HG03139 (cell line): ENCODE results near the gene NIPA2.

Experiments used
- ATAC-seq: cut with Tn5 transposase; IDR thresholded peaks from one replicate; pipeline ENCODE4 v1.9.1; 2021; ENCODE audit not compliant: unreplicated experiment

Gene NIPA2

GRCh38 chr15:22874966-22875365, 36.5 kb downstream of the NIPA2 start:
- no peak for ATAC-seq

DNA sequence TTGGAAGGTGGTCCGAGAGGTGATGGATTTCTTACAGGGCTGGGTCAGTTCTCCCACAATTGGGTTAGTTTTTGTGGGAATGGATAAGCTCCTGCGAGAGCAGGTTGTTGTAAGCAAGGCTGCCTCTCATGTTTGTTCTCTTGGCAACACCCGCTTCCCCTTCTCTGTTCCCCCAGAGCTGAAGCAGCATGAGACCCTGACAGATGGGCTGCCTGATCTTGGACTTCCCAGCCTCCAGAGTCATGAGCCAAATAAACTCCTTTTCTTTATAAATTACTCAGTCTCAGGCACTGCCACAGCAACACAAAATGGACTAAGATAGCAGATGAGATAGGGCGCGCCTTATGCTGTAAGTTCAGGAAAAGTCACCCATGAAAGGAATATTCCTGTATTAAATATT, 38.7 kb downstream of the NIPA2 start:
- no peak for ATAC-seq

DNA sequence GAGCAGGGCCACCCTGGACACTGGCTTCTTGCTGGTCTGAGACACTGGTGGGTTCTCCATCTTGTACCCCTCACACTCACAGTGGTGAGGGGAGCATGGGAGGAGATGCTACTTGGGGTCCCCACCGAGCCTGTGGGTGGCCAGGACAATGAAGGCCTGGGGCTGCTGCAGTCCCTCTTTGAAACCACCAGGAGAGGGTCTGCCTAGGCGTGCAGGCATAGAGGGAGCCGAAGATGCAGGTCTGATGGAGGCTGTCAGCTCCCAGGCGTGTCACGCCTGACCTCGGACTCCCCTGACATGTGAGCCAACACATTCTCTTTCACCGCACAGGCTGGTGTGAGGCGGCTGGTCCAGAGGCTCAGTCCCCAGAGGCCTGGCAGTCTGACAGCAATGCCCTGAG, 39.1 kb downstream of the NIPA2 start:
- ATAC-seq = no peak

DNA sequence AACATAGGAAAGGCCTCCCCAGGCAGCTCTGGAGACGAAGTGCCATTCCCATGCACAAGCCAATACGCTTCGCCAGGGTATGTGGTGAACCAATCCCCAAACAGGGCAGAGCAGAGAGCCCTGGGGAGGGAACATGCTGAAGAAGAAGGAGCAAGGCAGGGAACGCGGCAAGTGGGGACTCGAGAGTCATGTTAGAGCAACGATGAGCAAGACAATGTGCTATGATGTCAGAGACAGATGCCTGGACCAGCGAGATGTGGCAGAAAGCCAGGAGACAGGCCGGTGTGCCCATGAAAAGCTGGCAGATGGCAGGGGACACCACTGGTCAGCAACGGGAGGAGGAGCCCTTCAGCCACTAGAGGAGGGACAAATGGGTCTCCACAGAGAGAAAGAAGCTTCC, 39.6 kb downstream of the NIPA2 start:
- no peak for ATAC-seq

GRCh38 chr15:22880068-22880980, 41.9 kb downstream of the NIPA2 start:
- no peak for ATAC-seq

DNA sequence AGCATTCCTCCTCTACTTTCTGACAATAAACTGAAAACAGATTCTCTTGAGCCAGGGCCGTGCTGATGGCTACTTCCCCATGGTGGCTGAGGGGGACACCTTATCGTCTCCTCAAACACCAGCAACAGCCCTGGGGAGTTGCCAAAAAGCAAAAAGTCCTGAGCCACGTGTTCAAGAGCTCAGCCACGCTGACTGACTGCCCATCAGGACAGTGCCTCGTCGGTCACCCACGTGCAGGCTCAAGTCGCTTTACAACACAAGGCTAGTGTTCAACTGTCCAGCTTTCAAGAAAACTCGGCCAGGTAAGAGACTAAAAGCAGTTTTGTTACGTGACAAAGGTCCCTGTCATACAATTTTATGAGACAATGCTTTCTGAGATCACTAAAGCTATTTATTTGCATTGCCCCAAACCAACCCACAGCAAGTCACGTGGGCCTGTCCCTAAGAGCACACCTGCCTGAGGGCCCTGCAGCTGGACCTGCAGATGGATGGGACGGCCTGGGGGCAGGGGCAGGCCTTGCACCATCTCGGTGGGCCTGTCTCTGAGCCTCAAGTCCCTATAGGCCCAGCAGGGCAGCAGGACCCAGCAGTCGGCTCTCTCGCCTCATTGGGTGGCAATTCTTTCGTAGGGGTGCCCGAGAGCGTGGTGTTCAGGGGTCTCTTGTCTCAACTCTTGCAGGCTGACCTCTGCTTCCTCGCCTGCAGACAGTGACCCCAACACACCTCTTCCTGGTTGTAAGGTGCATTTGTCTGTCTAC, 42.7 kb downstream of the NIPA2 start:
- ATAC-seq = no peak

DNA sequence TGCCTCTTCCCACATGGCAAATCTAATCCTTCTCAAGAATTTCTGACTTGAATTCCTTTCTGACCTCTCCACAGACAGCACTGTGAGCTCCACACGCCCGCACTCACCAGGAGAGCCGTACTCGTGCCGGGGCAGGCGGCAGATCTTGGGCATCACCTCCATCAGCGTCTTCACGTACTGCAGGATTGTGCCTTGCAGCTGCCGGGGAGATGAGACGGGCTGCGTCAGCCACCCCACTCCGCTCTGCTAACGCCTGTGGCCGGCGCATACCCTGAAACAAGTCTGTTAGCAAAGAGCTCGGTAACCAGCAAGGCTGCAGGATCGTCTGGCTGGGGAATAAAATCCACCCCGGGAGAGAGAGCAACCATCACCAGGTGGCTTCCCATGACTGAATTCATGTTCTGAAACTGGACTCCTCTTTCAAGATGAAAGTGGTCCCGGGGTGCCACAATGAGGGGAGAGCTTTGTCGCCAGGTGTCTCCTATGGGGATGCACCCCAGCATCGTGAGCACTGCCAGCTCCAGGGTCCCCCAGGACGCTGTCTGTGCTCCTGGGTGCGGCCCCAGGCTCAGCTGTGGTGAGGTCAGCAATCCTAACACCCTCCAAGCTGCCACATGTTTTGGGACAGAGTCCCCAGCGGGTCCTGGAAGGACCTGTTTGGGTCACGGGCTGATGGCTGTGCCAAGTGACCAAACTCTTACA, 43.4 kb downstream of the NIPA2 start:
- ATAC-seq = no peak

GRCh38 chr15:22883196-22883595, 44.7 kb downstream of the NIPA2 start:
- ATAC-seq = no peak

DNA sequence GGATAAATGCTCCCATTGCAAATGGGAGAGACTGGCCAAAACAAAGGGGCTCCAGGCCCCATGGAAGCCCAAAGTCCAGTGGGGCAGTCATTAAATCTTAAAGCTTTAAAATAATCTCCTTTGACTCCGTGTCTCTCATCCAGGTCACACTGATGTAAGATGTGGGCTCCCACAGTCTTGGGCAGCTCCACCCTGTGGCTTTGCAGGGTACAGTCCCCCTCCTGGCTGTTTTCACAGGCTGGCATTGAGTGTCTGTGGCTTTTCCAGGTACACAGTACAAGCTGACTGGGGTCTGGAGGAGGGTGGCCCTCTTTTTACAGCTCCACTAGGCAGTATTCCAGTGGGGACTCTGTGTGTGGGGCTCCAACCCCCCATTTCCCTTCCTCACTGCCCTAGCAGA, 45.9 kb downstream of the NIPA2 start:
- ATAC-seq = no peak

DNA sequence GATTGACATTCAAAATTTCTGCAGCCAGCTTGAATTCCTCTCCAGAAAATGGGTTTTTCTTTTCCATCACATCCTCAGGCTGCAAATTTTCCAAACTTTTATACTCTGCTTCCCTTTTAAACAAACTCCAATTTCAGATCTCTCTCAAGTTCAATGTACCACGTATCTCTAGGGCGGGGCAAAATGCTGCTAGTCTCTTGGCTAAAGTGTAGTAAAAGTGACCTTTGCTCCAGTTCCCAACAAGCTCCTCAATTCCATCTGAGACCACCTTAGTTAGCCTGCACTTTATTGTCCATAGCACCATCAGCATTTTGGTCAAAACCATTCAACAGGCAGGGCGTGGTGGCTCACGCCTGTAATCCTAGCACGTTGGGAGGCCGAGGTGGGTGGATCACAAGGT, 46.7 kb downstream of the NIPA2 start:
- no peak for ATAC-seq

DNA sequence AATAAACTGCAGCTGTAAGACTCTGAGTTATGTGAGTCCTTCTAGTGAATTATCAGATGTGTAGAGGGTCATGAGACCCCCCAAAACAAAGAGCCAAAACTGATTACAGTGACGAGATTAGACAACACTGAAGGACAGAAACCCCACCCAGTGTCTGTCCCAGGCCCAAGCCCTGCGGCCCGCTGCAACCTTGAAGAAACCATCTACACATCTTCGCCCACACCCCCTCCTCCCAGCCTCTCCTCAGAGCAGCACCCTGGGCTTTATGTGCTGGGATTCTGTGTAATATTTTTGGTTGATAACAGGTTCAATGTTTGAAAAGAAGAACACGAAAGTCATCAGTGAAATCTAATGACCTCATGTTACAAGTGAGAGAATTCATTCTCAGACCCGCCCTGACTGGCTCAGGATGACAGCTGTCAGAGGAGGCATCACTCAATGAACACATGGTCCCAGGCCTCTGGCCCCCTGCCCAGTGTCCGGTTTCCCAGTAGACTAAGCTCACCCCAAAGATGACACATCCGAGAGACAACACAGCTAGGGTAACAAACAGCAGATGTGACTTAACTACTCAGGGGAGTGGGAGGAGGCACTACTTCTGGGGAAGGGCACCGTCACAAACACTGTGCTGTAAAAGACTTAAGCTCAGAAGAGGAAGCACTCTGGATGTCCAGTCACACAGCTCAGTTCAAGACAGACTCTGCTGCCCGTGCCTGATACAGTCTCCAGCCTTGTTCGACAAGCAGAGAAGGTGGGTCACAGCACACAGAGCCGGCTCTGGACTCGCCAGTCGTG, 48.9 kb downstream of the NIPA2 start:
- ATAC-seq = no peak

DNA sequence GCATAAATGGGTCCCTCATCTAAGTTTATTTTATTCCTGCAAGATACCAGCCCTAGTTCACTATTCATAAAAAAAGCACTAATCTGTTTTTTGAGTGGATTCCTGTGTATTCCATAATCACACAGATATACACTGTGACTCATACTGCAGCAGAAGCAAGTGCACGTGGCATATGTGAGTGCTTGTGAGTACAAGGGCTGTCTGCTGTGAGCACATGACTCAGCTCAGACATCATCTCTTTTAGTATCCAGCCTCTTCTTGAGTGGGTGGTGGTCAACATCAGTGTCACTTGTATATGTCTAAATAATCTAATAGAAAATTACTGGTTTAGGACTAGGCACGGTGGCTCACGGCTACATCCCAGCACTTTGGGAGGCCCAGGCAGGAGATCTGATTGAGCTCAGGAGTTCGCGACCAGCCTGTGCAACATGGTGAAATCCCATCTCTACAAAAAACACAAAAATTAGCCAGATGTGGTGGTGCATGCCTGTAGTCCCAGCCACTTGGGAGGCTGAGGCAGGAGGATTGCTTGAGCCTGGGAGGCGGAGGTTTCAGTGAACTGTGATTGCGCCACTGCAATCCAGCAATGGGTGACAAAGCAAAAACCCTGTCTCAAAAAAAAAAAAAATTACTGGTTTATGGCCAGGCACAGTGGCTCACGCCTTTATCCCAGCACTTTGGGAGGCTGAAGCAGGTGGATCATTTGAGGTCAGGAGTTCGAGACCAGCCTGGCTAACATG, 49.8 kb downstream of the NIPA2 start:
- no peak for ATAC-seq

DNA sequence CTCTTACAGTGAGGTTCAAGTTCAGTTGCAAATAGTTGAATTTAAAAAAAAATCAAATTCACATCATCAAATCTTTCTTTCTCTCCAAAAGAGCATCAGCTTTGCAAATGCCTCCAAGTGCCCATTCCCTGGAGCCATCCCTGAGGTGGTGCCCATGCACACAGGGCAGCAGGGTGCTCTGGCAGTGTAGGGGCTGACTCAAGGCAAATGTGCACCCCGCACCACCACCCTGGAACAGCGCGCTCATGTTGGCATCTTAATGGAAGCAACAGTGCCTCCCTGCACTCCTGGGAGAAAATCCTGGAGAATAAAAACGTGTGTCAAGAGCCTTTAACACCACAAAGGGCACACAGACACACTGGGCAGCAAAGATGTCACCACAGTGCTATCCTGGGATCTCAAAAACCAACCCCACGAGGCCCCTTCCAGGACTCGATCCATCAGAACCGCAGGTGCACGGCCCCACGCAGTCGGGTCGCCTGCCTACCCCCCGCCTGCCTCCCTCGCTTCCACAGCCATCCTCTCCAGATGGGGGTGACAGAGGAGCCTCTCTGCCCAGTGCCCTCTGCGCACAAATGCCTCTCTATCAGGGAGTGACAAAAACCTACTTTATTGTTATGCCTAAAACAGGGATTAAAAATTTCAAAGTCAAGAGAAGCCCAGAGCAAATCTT, 50.8 kb downstream of the NIPA2 start:
- no peak for ATAC-seq

- no peak for ATAC-seq
Observed at GRCh38 chr15:22890296-22890695, 51.8 kb downstream of the NIPA2 start.

DNA sequence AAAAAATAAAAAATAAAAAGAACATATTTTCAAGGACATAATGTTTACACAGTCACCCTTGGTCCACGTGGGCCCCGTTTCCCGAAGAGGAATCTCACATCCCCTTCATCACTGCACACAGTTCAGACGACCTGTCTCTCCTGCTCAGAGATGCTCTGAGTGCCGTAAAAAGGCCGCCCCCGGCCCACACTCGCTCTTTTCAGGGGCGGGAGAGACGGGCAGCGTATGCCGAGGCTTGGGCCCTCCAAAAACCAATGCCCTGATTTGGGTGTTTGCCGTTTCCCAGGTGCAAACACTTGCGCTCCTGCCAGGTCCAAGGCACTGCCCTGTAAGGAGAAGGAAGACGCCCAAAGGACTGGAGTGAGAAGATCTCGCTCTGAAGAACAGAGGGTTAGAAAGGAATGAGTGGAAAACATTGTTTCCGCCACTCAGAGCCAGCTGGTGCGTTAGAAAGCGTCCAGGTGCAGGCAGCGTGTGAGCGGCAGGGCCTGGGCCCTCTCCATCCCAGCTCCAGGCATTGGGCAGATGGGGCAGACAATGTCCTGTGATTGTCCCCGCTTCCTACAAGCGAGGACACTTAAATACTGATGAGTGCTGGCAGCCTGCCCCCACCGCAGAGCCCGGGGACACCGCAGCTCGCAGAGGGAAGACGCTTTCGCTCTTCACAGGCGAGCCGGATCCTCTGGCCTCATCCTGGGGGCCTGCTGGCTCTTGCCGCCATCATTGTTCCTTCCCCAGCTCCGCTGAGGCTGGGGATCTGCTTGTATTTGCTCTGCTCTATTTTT, 53.2 kb downstream of the NIPA2 start:
- no peak for ATAC-seq

GRCh38 chr15:22892333-22892732, 53.9 kb downstream of the NIPA2 start:
- ATAC-seq = no peak

DNA sequence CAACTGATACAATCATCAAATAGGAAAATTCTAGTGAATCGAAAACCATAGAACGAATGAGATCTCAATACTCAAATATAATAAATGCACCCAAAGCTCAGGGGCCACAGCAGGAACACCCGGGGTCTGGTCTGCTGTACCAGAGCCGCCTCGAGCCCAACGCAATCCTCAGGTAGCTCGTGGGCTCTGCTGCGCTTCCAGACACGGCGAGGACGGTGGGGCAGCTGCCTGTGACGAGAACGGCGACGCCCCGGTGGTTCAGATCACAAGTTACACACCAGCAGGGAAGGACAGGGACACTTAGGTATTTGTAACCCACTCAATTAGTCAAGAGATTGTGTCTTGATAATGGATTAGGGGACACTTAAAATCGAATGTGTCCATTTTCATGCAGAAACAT, 54.6 kb downstream of the NIPA2 start:
- no peak for ATAC-seq

DNA sequence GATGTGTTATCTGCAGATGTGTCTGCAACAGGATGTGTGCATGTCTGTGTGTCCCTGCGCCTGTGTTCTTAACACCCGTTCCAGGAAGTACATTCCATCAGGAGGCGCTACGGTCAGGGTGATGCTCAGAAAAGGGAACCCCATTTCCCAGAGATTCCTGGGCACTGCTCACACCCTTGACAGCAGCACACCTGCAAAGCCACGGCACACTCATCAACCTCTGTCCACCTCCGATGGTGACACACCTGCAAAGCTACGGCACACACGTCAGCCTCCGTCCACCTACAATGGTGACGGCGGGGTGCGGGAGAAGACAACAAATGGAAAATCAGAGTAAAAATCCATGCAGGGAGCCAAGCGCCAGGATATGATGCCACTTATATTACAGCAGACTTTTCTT, 55.4 kb downstream of the NIPA2 start:
- no peak for ATAC-seq
